Upper lobe of right lung (tissue), 1 donor: ENCODE results near the gene IL1RN. TPM values are rescaled to one million over a fixed set of nuclear protein-coding genes. Genes with fewer than 3 reads are reported as not detected.
A peak's percentile ranks its signal among the peaks of the same experiment; 100 is the strongest.

Source experiments
- ATAC-seq: fragments of 200-7000 bp; cut with Tn5 transposase; one replicate; pipeline ENCODE4 v1.9.1; 2020; ENCODE audit warnings: mild to moderate bottlenecking, moderate library complexity
- DNase-seq: peaks from one replicate; pipeline ENCODE4 v3.0.0-alpha.2; 2020
- H3K27ac ChIP-seq: fragments of 200-600 bp; one replicate; pipeline ENCODE4 v1.8.0; 2022
- H3K27me3 ChIP-seq: fragments of 200-600 bp; one replicate; pipeline ENCODE4 v1.8.0; 2022; ENCODE audit warnings: mild to moderate bottlenecking
- H3K36me3 ChIP-seq: fragments of 200-600 bp; one replicate; pipeline ENCODE4 v1.8.0; 2022
- H3K4me1 ChIP-seq: fragments of 200-600 bp; one replicate; pipeline ENCODE4 v1.8.0; 2022
- H3K4me3 ChIP-seq: fragments of 200-600 bp; one replicate; pipeline ENCODE4 v1.8.0; 2022; ENCODE audit warnings: mild to moderate bottlenecking
- H3K9me3 ChIP-seq: fragments of 200-600 bp; one replicate; pipeline ENCODE4 v1.8.0; 2022
- intact Hi-C: fragments of 100-400 bp; cut with DNase I; formaldehyde crosslinking; loops from one replicate; pipeline ENCODE4 v1.11.0; 2022
- total RNA-seq: library from RNA; stranded (reverse); fragmentation: NEBNext Ultra II Directional; extraction: Animal tissue kit (Norgen Biotek cat#: 25700); gene quantifications from one replicate; pipeline ENCODE4 v1.2.1, GENCODE V29; 2021
- TF ChIP-seq, protein P1 (sequence below): fragments of 200-600 bp; IDR thresholded peaks from one replicate; pipeline ENCODE4 v1.8.0; 2022; ENCODE audit warnings: antibody characterized with exemption
- donor health status: DM: no; HTN: yes; CAD: no; lungs with severe emphysema.

IL1RN gene
- total RNA-seq, 1 donor from 2014 or later: 41.7 TPM

DNA sequence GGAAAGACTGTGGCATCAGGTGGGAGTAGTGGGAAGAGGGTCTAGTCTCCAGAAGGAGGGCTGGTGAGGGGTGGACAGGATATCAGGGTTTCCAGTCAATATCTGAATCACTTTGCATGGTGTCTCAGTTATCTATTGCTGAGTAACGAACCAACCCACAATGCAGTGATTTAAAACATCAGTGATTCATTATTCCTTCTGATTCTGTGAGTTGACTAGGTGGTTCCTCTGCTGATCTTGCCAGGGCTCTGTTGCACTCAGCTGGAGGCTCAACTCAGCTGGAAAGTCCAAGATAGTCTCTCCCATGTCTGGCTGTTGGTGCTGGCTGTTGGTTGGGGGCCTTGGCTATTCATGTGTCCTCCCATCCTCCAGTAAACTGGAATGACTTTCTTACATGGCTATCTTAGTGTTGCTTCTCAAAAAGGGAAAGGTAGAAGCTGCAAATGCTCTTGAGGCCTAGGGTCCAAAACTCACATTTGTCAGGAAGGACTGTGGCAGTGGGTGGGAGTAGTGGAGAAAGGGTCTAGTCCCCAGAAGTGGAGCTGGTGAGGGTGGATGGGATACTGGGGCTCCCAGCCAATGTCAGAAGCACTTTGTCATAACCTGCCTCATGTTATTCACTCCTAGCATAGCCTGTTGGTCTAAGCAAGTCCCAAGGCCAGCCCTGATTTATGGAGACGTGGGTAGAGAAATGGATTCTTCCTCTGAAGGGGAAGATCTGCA, 45.7 kb upstream of the IL1RN start:
- no peak overlapping the region for H3K27ac ChIP-seq
- ATAC-seq (no peak), DNase-seq (no peak)
- TF ChIP-seq, protein P1, sequence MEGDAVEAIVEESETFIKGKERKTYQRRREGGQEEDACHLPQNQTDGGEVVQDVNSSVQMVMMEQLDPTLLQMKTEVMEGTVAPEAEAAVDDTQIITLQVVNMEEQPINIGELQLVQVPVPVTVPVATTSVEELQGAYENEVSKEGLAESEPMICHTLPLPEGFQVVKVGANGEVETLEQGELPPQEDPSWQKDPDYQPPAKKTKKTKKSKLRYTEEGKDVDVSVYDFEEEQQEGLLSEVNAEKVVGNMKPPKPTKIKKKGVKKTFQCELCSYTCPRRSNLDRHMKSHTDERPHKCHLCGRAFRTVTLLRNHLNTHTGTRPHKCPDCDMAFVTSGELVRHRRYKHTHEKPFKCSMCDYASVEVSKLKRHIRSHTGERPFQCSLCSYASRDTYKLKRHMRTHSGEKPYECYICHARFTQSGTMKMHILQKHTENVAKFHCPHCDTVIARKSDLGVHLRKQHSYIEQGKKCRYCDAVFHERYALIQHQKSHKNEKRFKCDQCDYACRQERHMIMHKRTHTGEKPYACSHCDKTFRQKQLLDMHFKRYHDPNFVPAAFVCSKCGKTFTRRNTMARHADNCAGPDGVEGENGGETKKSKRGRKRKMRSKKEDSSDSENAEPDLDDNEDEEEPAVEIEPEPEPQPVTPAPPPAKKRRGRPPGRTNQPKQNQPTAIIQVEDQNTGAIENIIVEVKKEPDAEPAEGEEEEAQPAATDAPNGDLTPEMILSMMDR: no peak
- no peaks in the 10 kb centered on the region for H3K36me3 ChIP-seq
- intact Hi-C loops: no loop called here
- no peaks in the 10 kb centered on the region for H3K27me3 ChIP-seq
- H3K9me3 ChIP-seq: no peaks in the 10 kb centered on the region
- H3K4me3 ChIP-seq: no peak overlapping the region
- H3K4me1 ChIP-seq: peaks cover 7% of the 10 kb centered on the region

DNA sequence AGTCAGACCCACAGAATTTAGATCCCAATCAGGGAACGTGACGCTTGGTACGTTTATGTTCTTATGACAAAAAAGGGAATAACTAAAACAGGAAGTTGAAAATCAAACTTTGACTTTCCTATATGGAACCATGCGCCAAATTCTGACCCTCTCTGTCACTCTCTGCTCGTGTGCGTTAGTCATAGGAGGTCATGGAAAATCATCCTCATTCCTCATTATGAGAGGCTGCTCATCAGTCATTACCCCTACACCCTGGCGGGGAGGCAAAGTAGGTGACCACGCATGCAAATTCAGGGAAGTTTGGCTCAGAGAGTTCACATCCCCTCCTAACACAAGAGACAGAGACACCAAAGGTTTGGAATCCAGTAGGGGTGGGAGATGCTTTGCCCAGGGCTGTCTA, 44.1 kb upstream of the IL1RN start:
- Histone ChIP-seq H3K4me3 (no peak overlapping the region), H3K9me3 (no peaks in the 10 kb centered on the region), H3K4me1 (peaks cover 2% of the 10 kb centered on the region), H3K27me3 (no peaks in the 10 kb centered on the region), H3K27ac (no peak overlapping the region), H3K36me3 (no peaks in the 10 kb centered on the region)
- DNase-seq (no peak), ATAC-seq (peak; percentile 52)
- intact Hi-C loops: no loop called here
- TF ChIP-seq, protein P1: no peak

DNA sequence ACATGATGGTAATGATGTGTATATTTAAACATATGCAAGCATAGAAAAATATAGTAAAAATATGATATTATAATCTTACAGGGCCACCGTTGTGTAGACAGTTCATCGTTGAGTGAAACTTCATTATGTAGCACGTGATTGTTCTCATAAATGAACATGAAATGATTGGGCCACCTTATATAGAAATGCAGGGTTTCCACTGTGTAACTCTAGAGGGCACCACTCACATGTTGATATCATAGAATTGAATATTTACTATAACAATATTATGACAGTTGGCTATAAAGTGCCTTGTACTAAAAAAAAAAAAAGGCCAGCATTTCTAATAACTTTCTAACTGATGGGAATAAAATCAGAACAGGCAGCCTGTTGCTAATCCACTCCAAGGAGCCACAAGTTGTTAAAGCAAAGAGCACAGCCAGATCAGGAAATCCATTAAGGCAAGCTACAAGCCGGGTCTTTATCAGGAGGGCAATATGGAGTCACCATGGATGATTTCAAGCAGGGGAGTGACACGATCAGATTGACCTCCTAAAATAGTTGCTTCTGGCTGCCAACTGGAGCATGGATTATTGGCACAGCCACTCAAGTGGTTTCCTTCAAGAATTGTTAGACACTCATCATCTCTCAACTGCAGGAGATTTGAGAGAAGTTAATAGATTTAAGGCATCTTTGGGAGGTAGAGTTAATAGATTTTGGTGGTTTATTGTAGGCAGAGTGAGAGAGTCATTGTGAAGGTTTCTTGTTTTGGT, 43.0 kb upstream of the IL1RN start:
- no peaks in the 10 kb centered on the region for H3K36me3 ChIP-seq
- intact Hi-C loops: no loop called here
- no peaks in the 10 kb centered on the region for H3K27me3 ChIP-seq
- TF ChIP-seq, protein P1: peak; percentile 44
- H3K4me3 ChIP-seq: no peak overlapping the region
- ATAC-seq (peak; percentile 70), DNase-seq (no peak)
- no peak overlapping the region for H3K27ac ChIP-seq
- no peaks in the 10 kb centered on the region for H3K4me1 ChIP-seq
- H3K9me3 ChIP-seq: no peaks in the 10 kb centered on the region

DNA sequence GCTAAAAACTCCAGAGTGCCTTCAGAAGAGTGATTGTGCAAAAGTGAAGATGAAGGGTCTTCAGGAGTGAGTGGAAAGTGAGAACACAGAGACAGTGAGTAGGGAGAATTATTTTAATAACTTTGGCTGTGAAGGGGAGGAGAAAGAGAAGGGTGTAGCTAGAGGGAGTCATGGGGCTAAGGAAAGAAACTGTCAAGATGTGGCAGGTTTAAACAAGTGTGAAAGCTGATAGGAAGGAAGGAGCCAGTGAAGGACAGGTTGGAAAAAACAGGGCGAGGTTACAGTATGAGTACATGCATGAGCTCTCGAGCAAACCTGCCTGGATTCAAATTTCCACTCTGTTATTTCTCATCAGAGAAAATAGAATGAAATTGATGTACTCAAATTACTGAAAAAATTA, 41.9 kb upstream of the IL1RN start:
- ATAC-seq (no peak), DNase-seq (no peak)
- no peaks in the 10 kb centered on the region for H3K36me3 ChIP-seq
- no peak overlapping the region for H3K4me3 ChIP-seq
- H3K27me3 ChIP-seq: no peaks in the 10 kb centered on the region
- H3K27ac ChIP-seq: no peak overlapping the region
- TF ChIP-seq, protein P1: no peak
- no peaks in the 10 kb centered on the region for H3K9me3 ChIP-seq
- intact Hi-C loops: no loop called here
- no peaks in the 10 kb centered on the region for H3K4me1 ChIP-seq

DNA sequence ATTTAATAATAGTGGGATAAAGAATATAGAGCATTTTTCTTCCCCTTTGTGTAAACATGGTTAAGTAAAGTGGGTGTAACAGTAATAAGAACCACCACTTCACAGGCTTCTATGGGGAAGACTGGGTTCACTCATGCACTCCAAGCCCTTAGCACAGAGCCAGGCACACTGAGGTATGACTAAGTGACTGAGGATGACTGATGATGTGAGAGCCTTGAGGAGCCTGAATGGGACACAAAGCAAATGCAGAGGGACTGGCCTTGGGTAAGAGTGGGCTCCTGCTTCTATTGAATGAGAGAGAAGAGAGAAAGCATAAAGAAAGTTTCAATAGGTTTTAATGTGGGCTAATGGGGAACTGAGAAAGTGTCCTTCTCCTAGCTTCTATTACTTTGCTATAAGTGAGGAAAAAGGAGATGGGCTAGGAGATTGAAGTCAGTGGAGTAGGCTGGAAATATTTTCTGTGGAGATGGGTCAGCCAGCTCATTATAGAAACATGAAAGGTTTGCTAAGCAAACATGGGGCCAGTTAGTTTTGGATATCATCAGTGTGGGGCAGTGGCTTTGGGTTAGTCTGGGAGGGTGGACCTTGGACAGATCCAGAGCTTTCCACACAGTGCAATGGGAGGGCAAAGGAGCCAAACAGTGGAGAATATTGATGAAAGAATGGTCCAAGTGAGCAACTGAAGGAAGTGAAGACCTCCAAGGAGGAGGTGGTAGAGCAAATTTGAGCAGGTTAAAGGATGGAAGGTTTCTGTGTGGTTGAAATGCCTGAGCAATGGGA, 39.0 kb upstream of the IL1RN start:
- intact Hi-C loops: no loop called here
- H3K36me3 ChIP-seq: no peaks in the 10 kb centered on the region
- H3K4me3 ChIP-seq: no peak overlapping the region
- no peaks in the 10 kb centered on the region for H3K4me1 ChIP-seq
- no peak overlapping the region for H3K27ac ChIP-seq
- ATAC-seq (no peak), DNase-seq (no peak)
- H3K9me3 ChIP-seq: no peaks in the 10 kb centered on the region
- H3K27me3 ChIP-seq: no peaks in the 10 kb centered on the region
- TF ChIP-seq, protein P1: no peak
